ENCODE measurements around the gene MGAT4A.

Gene MGAT4A

DNA sequence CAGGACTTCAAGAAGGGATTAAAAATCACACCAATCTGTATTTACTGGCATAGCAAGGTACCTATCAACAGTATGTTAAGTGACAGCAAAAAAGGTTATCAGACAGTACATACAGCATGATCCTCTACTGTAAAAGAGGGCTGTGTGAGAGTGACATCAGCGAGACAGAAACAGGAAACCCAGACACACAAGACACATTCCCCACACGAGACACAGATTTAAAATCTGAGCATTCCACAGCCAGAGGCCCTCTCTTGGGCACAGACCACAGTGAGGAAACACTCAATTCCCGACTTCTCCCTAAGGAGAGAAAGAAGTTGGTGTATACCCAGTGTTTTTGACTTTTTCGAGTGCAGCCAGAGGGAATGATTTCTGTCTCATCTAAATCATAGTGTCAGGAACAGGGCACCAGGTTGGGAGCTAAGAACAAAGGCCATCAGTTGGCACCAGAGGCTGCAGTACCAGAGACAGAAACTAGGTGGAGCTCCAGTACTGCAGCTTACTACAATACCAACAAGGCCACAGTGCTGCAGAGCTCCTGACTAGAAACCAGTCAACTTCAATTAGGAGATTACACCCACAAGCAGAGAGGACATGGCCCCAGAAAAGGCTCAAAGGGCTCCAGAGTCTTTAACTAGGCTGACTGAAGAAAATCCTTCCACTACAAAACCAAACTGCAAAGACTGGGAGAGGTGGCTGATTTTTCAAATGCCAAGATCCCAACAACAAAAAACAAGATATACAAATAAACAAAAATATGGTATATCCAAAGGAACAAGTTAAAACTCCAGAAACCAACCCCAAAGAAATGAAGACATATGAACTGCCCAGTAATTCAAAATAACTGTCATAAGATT, 81.6 kb downstream of the MGAT4A start:
- DNase-seq = peak; percentile 90

DNA sequence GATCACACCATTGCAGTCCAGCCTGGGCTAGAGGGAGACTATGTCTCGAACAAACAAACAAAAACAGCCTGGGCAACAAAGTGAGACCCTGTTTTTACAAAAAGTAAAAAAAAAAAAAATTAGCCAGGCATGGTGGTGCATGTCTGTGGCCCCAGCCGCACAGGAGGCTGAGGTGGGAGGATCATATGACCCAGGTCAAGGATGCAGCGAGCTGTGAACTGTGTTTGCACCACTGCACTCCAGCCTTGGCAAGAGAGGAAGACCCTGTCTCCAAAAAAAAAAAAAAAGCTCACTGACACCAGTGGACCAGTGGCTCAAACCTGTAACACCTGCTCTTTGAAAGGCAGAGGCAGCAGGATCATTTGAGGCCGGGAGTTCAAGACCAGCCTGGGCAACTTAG, 82.5 kb downstream of the MGAT4A start:
- no peak for DNase-seq

DNA sequence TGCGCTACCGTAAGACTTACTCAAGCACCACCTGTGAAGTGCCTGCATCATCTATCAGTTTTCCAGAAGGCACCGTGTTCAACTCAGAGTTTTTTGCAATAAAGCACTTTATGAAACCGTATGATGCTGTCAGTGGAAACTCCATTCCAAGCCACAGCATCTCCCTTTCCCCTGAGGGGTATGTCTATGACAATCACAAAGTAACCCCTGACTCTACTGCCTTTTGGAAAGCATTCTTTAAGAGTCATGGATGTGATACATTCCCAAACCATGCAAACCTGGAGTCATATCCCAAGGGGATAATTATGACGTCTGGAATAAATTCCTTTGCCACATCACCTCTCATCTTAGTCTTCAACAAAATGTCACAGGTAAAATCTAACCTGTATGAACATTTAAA, 83.3 kb downstream of the MGAT4A start:
- DNase-seq = no peak

DNA sequence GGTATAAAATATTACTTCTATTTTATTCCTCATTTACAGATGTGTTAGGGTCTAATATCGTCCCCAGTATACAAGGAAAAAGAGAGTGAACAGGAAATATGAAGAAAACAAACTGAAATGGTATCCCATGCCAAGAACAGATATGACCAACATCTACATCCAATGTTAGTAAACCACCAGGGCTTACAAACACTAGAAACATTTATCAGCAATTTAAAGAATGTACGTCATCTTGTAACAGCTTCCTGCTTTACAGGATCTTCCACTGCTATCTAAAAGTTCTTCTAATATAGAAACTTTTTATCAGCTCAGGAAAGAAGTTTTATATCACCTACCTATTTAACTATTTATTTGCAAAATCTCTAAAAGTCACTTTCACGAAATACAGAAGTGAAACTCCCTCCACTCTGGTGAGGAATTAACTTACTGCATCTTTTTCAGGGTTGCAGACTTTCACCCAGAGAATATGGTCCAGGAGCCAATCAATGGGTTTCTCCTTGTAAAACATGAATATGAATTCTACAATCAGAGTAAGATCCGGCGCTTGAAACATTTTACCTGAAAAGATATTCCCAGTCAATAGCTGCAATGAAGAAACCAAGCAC, 87.3 kb downstream of the MGAT4A start:
- DNase-seq = no peak

DNA sequence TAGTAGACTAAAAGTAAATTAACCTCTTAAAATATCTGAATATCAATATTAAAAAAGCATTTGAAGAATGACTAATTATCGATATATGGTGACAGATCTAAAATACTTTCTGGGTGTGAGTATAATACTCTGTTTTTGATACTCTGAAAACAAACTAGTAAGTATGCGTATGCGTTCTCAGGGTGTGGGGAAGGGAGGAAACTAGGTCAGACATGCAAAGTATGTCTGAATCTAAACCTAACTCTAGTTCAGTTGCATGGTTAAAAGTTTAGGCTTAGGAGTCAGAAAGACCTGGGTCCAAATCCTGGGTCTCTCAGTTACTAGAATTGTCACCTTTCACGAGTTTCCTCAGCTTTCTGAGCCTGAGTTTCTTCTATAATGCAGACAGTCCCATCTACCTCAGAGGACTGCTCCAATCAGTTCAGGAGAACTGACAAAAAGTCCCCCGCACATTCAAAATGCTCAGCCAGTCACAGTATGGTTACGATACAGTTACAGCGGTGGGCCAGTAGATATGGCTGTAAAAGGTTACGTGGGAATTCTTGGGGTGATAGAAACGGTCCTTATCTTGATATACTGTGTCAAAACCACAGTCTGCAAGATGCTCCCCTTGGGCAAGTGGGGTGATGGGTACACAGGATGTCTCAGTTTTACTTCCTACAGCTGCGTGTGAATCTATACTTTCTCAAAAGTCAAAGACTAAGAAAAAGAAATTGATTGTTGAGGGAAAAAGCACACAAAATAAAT, 93.4 kb downstream of the MGAT4A start:
- DNase-seq = peak; percentile 31

DNA sequence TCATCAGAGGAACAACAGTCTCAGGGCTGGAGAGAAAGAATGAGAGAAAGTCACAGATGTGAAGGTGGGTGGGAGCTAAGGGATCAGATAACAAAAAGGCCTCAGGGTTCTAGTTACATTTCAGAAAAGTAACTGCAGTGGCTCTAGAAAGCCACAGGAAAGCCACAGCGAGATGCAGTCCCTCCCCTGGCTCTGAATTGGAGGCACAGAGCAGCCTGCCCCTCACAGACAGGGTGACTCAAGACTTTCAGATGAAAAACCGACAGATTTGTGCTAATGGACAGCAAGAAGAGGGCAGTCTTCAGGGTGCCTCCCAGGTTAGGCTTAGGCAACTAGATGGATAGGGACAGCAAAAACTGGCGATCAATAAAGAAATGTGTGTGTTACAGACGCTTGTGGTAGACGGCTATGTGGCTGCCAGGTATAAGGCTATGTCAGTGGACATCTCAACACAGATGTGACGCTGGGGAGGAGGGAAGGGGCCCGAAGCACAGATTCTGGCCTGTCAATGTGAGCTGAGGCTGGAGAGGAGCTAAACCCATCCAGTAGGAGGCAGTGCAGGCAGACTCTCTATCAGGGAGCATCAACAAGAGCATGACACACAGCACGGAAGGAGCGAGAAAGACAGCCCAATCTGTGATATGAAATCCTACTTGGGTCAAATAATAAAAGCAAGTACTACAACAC, 96.4 kb downstream of the MGAT4A start:
- peak; percentile 66 for DNase-seq

DNA sequence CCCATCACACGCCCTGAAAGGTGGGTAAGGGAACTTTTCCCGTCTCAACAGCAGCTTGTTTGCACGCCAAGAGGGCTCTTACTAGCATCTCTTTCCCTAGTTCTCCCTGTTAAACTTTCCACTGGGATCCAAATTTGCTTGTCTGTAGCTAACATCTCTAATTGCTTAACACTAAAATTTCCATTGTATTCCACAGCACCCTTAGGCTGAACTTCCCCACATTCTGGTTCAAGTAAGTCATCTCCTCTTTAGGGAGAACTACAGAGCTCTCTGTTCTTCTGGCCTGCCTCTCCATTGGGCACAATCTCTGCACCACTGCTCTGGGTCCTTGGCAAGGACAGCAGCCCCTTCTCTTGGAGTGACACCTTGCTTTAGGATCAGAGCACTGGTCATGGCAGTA, 98.6 kb downstream of the MGAT4A start:
- DNase-seq = no peak

DNA sequence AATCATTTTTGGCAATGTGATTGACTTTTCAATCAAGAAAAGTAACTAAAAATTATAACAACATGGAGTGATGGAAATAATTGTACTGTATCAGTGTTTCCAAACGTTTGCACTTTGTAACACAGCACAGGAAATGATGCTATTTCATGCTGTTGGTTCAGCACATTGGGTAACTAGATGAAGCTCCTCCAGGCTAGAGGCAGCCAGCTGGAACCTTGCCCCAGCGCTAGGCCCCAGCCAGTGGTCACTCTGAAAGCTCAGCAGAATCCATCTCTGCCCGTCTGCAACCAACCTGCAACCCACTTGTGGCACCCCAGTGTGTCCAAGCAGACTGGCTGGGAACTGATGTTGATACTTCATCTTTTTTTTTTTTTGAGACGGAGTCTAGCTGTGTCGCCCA, 107.3 kb downstream of the MGAT4A start:
- DNase-seq = no peak

DNA sequence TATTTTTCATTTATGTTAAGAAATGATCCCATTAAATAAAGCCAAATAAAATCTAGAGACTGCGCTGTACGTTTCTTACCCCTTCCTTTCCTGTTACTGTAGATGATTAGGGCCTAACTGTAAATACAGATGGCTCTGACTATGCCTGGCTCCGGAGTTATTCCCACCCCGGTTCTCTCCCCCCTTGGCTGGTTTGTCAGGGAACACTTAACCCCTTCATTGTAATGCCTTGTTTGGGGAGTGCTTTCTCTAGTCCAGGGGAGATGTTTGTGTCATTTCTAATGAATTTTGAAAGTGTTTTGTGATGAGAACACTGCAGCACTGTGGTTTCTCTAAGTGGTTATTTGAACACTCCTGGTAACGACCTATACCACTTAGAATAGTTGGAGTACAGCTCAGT, 113.8 kb downstream of the MGAT4A start:
- DNase-seq = no peak

DNA sequence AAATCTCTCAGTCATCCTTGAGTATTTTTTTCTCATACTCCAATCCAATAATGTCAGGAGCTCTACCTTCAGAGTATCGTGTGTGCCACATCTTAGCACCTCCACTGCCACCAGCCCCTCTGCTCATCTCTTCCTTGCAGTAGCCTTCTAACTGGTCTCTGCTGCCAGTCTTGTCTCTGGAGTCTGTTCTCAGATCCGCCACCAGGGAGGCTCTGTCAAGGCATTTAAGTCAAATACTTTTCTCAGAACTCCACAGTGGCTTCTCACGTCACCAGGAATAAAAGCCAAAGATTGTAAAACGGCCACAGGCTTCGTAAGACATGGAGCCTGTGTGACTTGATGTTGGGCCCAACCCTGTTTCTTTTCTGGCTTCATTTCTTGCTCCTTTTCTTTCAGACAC, 115.5 kb downstream of the MGAT4A start:
- peak; percentile 36 for DNase-seq

DNA sequence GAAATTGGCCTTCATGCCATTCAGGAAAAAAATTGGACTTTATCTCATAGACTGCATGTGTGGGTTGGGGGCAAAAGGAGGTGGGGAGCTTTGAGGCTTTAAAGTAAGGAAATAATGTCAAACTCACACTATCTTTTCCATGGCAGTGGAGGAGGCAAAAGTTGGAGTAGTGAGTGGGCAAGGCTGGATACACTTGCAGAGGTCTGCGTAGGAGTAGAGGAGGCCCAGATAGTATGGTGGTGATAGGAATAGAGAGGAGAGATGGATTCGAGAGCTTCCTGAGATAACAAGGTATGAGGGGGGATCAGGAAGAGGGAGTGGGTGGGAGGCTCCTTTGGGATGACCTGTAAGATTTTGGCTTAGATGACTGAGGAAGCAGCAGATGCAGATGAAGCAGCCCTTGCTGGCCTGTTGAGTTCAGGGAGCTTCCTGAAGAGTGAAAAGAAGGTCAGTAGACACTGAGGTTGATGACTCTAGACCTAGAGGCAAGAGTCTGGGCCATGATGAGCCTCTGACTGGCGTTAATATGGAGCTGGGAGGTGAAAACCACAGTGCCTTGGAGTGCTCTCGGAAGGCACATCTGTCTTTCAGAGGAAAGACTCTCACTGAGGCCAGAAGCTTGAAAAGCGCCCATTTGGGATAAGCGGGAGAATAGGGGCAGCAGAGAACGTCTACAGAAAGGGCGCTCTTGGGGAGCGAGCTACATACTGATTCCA, 116.8 kb downstream of the MGAT4A start:
- DNase-seq = no peak

DNA sequence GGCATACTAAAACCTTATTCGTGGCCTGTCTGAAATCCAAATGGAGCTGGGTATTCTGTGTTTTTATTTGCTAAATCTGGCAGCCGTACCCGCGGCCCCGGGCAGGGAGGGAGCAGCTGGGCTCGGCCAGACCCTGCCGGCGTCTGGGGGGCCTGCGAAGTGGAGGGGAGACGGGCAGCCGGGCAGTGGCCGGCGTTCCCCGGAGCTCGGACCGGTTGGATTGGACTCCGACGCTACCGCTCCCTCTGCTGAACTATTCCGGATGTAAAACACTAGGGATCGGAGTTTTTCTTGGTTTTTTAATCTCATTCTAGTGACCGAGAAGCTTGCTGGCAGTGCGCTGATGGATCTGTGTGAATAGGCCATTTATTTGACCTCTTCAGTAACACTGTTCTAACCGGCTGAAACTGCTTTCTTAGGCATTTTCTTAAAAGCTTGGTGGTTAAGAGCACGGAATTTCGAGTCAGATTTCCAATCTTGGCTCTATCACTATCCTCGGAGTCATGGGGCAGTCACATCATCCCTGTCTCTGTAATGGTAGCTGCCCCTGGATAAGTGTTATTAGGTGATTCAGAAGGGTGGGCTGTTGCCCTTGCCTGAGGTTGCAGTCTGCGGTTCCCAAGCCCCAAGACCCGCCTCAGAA, 121.8 kb downstream of the MGAT4A start:
- peak; percentile 40 for DNase-seq

DNA sequence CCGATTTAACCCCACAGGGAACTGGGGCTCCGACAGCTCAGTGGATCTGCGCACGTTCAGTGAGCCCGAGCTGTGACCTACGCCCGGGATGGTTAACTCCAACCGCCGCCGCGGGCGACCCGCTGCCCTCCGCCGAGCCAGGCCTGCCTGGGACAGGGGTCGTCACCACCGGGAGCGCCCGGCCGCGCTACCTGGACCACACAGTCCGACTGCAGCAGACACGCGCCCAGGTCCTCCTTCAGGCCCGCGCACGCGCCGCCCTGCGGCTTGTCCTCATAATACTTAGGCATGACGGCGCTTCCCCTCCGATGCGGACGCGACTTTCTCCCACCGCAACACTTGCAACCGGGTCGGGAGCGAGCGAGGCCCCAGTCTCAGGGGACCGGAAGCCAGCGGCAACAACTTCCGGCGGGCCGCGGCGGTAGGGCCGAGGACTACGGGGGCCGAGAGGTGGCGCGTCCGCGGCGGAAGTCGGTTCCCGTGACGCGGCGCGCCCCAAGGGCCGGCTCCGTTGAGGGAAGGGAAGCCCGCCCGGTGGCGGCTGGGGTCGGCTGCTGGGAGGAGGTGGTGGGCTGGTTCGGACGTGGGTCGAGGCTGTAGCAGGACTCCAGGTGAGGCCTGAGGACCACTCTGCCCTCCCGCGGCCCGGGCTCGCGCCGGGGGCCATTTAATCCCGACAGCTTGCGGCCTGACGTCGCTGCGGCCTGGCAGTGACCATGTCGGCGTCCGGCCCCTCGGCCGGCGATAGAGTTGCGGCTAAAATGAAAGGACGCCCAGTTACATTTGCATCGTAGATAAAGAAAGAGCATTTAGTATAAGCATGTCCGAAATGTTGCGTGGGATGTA, 122.6 kb downstream of the MGAT4A start, which contains the start of the genes COA5 and UNC50:
TSS of gene COA5 (minus strand) at position 397 of the 846 bp plus-strand sequence. CDS start at position 290, 107 bp downstream.
TSS of gene UNC50 (plus strand) at position 474 of the 846 bp plus-strand sequence. CDS start 1,171 bp downstream, outside the sequence.
- peak; percentile 96 for DNase-seq

DNA sequence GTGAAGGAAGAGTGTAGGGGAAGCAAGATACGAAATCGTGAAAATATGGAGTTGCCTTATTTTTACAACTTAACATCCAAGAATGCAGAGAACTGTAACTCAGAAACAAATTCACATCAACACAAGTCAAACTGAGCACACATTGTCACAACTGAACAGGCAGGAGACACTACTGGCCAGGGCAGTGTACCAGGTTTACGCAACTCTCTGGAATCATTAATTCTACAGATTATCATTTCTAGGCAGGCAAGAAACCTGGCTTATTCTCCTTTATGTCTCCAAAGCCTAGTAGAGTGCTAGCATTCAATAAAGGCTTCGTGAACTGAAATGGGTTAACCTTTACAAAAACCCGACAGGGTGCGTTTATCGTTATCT, 123.2 kb downstream of the MGAT4A start:
- peak; percentile 25 for DNase-seq

DNA sequence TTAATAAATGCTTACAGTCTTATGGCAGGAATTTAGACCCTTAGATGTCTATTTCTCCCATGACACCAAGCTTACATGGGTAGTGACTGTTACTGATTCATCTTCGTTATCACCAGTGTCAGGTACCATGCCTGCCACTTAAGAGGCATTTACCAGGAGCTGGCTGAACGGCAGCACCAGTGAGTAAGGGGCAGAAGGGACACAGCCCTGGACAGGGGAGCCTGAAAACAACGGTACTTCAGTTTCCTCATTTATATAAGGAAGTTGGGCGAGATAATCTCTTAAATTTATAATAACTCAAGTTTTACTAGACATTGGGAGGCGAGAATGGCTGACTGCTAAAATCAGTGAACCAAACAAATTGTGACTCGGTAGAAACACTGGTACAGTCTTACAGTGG, 123.8 kb downstream of the MGAT4A start:
- peak; percentile 45 for DNase-seq

DNA sequence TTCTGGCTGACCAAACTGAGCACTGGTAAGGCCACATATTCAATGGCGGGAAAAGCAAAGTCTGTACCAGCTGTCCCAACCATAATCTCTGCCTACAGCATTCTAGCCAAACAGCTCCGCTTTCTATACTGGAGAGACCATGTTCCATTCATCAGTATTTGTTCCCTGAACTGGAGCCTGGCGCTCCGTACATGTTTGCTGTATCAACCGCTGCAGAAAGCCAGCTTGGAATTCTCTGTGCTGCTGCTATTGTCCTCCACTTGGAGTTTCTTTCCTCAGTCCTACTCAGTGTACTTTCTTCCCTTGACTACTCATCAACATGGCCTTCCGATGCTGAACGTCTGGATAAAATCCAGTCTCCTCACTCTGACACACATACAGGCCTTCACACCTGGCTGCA, 124.5 kb downstream of the MGAT4A start:
- DNase-seq = no peak

DNA sequence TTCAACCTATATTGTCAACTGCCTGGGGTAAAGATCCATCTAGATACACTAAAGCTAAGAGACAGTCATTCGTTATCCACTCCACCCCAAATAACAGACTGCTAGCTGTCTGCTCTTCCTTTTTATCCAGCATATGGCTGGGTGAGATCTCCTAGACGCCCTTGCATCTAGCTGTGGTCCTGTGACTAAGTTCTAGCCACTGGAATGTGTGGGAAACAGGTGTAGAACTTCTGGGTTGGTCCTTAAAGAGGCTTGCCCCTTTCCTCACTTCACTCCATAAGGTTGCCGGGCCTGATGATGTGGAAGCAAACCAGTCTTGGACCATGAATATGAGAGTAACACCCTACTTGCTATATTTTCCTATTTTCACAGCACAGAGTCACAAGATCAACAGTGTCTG, 125.9 kb downstream of the MGAT4A start:
- no peak for DNase-seq

DNA sequence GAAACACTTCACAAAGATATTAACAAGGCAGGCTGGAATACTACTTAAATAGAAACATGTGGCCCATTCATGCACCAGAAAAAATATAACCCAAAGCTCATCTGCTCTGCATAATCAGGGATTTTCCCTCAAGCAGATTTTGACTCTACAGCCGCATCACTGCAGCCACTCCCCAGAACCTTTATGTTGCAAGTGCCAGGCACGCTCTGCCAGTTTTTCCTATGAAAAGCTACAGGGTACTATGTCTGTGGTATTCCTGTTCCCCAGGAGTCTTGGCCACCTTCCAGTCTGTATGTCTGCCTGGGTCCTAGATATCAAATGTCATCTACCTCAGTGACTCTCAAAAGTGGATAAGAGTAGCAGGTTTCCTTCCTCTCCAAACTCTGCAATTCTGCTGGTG, 126.4 kb downstream of the MGAT4A start:
- no peak for DNase-seq

DNA sequence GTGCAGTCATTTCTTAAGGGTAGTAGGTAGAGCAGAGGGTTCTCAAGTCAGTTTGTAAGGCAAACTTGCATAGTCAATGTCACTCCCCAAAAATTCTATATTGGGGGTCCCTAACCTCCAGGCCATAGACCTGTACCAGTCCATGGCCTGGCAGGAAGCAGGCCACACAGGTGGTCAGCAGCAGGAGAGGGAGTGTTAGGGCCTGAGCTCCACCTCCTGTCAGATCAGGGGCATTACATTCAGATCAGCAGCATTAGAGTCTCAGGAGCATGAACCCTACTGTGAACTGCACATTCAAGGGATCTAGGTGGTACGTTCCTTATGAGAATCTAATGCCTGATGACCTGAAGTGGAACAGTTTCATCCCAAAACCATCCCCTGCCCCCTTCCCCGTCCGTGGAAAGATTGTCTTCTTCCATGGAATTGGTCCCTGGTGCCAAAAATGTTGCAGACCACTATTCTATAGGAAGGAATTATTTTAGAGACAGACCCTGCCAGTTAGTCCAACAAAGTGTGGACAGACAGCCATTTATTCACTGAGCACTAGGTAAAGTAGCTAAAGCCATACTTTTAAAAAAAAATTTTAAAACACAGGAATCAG, 129.3 kb downstream of the MGAT4A start:
- peak; percentile 58 for DNase-seq

DNA sequence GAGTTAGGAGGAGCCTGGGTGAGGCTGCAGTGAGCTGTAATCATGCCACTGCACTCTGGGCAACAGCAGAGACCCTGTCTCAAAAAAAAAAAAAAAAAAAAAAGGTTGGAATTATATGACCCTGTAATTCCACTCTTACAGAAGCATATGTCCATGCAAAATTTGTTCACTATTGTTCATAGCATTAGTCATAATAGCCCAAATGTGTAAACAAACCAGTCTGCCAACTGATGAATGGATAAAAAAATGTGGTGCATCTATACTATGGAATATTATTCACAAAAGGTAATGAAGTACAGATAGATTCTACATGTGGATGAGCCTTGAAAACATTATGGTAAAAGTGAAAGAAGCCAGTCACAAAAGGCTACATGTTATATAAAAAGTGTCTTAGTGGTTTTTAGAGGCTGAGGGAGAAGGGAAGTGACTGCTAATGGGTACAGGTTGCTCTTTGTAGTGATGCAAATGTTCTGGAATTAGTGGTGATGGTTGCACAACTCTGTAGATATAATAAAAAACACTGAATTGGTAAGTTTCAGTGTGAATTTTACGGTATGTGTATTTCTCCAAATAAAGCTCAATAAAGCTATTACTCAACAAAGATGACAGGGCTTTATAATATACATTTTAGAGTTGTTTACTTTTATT, 132.0 kb downstream of the MGAT4A start:
- DNase-seq = no peak

Data from hematopoietic multipotent progenitor cell treated with erythropoietin and hydrocortisone succinate and interleukin-3 and kit ligand, for 4 days (in vitro differentiated cells).